Panc1 (cell line): ENCODE results near the gene PLEKHG1. TPM values are rescaled to one million over a fixed set of nuclear protein-coding genes. Genes with fewer than 3 reads are reported as not detected.

ENCODE experiments used
- ATAC-seq: fragments of 200-7000 bp; cut with Tn5 transposase; 2 replicates; pipeline ENCODE4 v1.9.1; 2020; ENCODE audit warnings: mild to moderate bottlenecking, moderate library complexity
- BruUV-seq: library from RNA; stranded (reverse); fragments of 400-500 nt; replicated peaks from 2 replicates; lab custom pipeline; 2021; lab: Mats Ljungman, UMichigan
- CTCF ChIA-PET: fragments of 300-600 bp; sonication (Branson Sonifier 250); formaldehyde crosslinking; loops from one replicate; lab custom pipeline; 2022; ENCODE audit warnings: antibody characterized with exemption; lab: Charles Lee
- POLR2A ChIA-PET: fragments of 300-600 bp; sonication (Branson Sonifier 250); formaldehyde crosslinking; loops from one replicate; lab custom pipeline; 2022; ENCODE audit warnings: antibody characterized with exemption; lab: Charles Lee
- DNase-seq: peaks from one replicate; pipeline ENCODE4 v3.0.0-alpha.2; 2010; ENCODE audit warnings: low read depth, low spot score
- H3K27ac ChIP-seq: 2 replicates; pipeline ENCODE4 v1.5.1; 2011; ENCODE audit warnings: mild to moderate bottlenecking, low read length, inconsistent platforms
- H3K27me3 ChIP-seq: fragments of 200-500 bp; sonication (Bioruptor generic); 2 replicates; pipeline ENCODE4 v1.6.0; 2014; ENCODE audit warnings: low read length, inconsistent platforms; ENCODE audit not compliant: control insufficient read depth, insufficient read depth
- H3K36me3 ChIP-seq: fragments of 200-500 bp; sonication (Bioruptor generic); 2 replicates; pipeline ENCODE4 v1.5.1; 2014; ENCODE audit warnings: inconsistent platforms, mild to moderate bottlenecking, low read length, moderate library complexity; ENCODE audit not compliant: control insufficient read depth, insufficient read depth
- H3K4me1 ChIP-seq: 2 replicates; pipeline ENCODE4 v1.5.1; 2011; ENCODE audit warnings: inconsistent platforms, mild to moderate bottlenecking, low read length, moderate library complexity; ENCODE audit not compliant: control insufficient read depth, insufficient read depth
- H3K4me3 ChIP-seq, 2 experiments: 2 replicates each; pipeline ENCODE4 v1.5.1; 2011 to 2012; ENCODE audit warnings: low read depth in 2 of 2, low read length in 2 of 2, mild to moderate bottlenecking in 2 of 2, inconsistent platforms in 1 of 2, moderate library complexity in 1 of 2
- H3K9me3 ChIP-seq: fragments of 200-500 bp; sonication (Bioruptor generic); 2 replicates; pipeline ENCODE4 v1.5.1; 2014; ENCODE audit warnings: low read depth, mild to moderate bottlenecking, inconsistent platforms, low read length, moderate library complexity; ENCODE audit not compliant: control insufficient read depth, insufficient read depth
- CTCF ChIP-seq: fragments of 450-650 bp; IDR thresholded peaks from 2 replicates; pipeline ENCODE4 v1.5.1; 2017; ENCODE audit warnings: mild to moderate bottlenecking
- POLR2AphosphoS5 ChIP-seq: IDR thresholded peaks from 2 replicates; pipeline ENCODE4 v1.6.1; 2012; ENCODE audit warnings: mild to moderate bottlenecking, low read depth, low read length, moderate library complexity
- REST ChIP-seq, 2 experiments: IDR thresholded peaks; 2 replicates each; pipeline ENCODE4 v1.6.1; 2011 to 2012; ENCODE audit warnings: low read depth in 2 of 2, control low read depth in 1 of 2, low read length in 1 of 2, mild to moderate bottlenecking in 1 of 2, moderate library complexity in 1 of 2; ENCODE audit not compliant: insufficient read depth in 1 of 2
- SIN3A ChIP-seq: IDR thresholded peaks from 2 replicates; pipeline ENCODE4 v1.6.1; 2012; ENCODE audit warnings: low read depth, mild to moderate bottlenecking, low read length, moderate library complexity, borderline replicate concordance; ENCODE audit not compliant: insufficient read depth
- TCF7L2 ChIP-seq: IDR thresholded peaks from 2 replicates; pipeline ENCODE4 v1.6.1; 2011; ENCODE audit warnings: mild to moderate bottlenecking, low read depth, low read length, inconsistent platforms
- in situ Hi-C: cut with HindIII; loops from 2 replicates; pipeline ENCODE4 v1.10.0; 2016; ENCODE audit warnings: low sequenced_read_pairs, low pct_unique_long_range_greater_than_20kb
- intact Hi-C: fragments of 100-400 bp; cut with micrococcal nuclease; formaldehyde crosslinking; loops from one replicate; pipeline ENCODE4 v1.10.0; 2022; ENCODE audit not compliant: unreplicated experiment
- total RNA-seq: library from RNA; stranded (reverse); gene quantifications from one replicate; pipeline ENCODE4 v1.2.1, GENCODE V29; 2021; ENCODE audit not compliant: unreplicated experiment

The PLEKHG1 gene
- total RNA-seq, 1 experiment from 2014 or later, result 4.0 TPM

GRCh38 chr6:150647051-150647450, 47.4 kb downstream of the PLEKHG1 start:
- BruUV-seq, result no TSS peak
- Histone ChIP-seq H3K4me1 (no peaks in the 10 kb centered on the region), H3K27me3 (peaks cover 5% of the 10 kb centered on the region), H3K9me3 (no peaks in the 10 kb centered on the region), H3K36me3 (no peaks in the 10 kb centered on the region; the same call in 1 of the 2 replicates), H3K4me3 (no peak overlapping the region), H3K27ac (no peak overlapping the region)
- ATAC-seq (no peak), DNase-seq (no peak)
- CTCF ChIA-PET, result no interaction called here
- intact Hi-C loops (no loop called here), in situ Hi-C loops (no loop called here)
- POLR2A ChIA-PET, result no interaction called here
- TF ChIP-seq REST (IDR thresholded peaks at IDR 0.05; ENCODE audit: insufficient read depth in 1 of 2, low read depth in 2 of 2, low read length in 1 of 2) (no peak), SIN3A (no peak), POLR2AphosphoS5 (no peak), CTCF (no peak), TCF7L2 (no peak)

Other genes starting within 250 kb of the PLEKHG1 start
- gene IYD, start 230.9 kb upstream of the PLEKHG1 start, total RNA-seq, result 0.03 TPM